NCI-H226 (cell line): ENCODE data around the gene UBE2J1.

Experiments used
- DNase-seq: peaks from one replicate; pipeline ENCODE4 v3.0.0-alpha.2; 2015

UBE2J1 gene

GRCh38 chr6:89361171-89361570, 8.6 kb upstream of the UBE2J1 start:
- no peak for DNase-seq

DNA sequence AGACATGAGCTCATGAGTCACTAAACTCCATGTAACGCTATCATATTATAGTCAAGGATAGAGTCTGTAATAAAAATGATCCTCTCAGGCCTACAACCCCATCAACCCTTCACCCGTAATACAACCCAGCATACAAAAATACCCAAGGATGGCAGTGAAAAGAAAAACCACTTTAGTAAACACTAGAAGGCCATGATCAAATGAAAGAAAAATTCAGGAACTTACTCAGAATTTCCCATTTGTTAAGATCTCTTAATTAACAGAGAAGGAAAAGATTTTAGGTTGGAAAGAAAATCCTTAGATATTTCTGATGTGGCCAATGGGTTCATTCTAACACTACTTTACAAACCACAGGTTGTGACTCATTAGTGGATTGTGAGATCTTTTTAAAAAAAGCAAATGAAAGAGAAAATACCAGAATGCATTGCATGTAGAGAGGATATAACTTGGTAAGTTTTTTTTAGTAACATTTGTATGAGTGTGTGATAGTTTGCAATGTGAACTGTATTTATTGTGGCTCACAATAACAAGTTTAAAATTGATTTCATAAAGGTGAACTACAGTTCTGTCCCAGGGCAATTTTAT, 8.0 kb upstream of the UBE2J1 start:
- no peak for DNase-seq

- DNase-seq = no peak
Observed at GRCh38 chr6:89359561-89359960, 7.0 kb upstream of the UBE2J1 start.

DNA sequence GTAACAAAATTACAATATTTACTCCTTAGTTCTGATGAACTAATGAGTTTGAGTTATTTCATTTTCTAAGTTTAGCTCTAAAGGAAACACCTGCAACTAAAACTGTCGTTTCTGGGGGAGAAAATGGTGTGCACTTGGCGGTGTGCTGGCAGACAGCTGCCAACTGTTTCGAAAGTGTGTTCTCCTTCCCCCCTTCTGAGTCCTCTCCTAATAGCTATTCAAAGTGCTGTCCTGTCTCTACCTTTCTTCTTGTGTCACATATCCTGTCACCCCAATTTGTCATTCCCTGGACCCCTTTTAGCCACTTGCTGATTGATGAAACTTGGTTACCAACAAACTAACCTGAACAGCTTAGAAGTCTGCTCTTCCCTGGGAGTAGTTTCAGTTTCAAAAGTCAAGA, 4.9 kb upstream of the UBE2J1 start:
- no peak for DNase-seq

DNA sequence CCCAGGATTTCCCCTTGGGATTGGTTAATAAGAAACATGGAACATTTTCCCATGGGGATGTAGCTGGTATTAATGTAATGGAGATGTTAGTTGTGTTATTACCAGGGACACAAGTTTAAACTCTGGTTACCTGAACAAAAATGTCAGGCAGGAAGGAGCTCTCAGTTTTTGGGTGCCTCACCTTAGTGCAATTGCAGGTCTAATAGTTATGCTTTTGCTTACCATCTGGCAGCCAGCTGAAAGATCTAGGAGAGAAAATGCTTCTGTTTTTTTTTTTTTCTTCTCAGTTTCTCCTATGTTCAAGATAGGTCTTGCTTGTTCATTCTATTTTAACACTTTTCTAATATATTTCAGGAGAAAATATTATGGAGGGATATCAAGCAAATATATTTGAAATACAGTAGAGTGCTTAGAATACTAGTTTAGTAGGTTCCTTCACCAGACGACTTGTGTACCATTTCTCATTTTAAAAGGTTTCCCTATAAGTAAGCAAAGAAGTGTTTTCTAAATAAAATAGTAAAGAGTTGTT, 4.2 kb upstream of the UBE2J1 start:
- no peak for DNase-seq

DNA sequence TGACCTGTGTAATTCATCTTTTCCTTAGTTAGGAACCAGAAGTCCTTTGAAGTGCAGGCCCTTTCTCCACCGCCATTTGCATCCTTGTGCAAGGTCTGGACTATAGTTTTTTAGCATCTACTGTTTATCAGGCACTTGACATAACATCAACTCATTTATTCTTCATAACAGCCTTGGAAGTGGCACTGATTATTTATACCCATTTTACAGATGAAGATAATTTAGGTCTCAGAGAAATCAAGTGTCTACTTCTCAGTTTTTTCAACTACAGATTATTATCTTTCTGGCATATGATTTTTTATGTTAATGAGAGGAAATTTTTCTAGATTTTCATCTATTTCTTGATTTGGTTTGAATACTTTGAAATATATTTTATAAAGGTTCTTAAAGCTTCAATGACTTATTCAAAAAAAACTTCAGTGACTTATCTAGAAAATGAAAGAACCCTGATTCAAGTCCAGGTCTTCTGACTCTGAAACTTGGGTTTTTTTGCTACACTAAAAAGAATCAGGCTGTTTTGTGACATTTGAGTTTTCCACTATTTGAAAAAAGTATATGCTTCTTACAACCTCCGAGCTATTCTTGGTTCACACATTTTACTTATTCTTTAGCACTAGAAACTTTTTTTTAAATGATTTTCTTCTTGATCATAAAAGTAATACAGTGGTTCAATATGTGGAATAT, 3.1 kb upstream of the UBE2J1 start:
- no peak for DNase-seq

DNA sequence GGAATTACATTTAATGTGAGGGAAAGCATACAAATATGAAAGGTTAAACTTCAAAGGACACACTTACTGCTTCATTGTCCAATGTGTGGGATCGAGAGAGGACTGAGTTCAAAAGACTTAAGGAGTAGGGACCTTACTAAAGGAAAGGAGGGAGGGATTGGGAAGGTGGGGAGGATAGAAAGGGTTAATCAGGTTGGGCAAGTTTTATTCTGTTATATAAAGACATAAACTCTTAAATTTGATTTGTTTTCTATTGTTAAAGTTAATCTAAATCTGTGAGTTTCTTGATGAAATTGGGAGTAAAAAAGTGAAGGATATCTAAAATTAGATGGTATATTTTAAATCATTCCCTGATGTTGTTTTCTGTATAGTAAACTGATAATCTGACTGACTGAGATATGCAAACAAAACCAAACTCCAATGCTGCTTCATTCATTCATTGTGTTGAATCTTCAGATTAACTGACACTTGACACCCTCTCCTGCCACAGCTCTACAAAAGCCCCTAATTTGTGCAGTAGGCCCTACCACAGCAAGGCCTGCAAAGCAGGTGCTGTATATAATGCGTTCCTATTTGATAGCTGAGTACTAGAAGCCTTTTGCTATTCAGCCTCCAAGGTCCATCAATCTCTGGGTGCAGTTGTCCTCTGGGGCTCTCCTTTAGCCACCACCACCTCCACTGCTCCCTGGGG, 1.3 kb upstream of the UBE2J1 start:
- DNase-seq = no peak

DNA sequence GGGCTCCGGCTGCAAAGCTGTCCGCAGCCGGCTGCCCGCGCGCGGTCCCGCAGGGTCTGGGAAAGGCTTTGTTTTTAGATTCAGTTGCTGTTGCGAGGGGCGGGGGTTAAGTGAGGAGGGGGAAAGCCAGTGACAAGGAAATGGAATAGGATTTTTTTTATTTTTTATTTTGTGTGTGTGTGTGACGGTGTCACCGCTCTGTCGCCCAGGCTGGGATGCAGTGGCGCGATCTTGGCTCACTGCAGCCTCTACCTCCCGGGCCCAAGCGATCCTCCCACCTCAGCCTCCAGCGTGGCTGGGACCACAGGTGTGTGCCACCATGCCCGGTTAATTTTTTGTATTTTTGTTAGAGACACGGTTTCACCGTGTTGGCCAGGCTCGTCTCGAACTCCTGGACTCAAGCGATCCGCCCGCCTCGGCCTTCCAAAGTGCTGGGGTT, 615 bp upstream of the UBE2J1 start:
- no peak for DNase-seq

DNA sequence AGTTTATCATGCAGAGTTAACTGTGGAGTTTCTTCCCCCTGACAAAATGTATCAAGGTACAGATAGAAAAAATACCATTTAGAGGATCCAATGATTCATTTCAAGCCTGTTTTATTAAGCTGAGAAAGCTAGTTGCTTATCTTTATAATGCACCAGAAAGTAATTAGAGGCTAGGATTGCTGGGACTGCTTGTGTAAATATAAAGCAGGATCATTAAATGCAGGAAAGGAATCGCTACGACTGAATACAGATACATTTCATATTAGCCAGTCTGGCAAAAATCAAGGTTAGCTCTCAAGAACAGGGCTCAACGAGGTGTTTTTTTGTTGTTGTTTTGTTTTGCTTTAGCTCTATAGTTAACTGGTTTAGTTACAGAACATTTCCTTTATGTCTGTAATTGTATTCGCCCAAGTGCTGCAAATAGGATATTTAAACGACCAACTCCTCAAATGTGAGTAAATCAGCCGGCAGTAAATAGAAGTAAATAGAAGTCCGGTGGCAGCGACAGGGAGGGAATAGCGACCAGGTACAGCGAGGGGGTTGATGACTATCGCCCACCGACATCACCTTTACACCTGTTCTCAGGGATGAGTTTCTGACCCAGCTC, 748 bp downstream of the UBE2J1 start:
- DNase-seq = no peak

DNA sequence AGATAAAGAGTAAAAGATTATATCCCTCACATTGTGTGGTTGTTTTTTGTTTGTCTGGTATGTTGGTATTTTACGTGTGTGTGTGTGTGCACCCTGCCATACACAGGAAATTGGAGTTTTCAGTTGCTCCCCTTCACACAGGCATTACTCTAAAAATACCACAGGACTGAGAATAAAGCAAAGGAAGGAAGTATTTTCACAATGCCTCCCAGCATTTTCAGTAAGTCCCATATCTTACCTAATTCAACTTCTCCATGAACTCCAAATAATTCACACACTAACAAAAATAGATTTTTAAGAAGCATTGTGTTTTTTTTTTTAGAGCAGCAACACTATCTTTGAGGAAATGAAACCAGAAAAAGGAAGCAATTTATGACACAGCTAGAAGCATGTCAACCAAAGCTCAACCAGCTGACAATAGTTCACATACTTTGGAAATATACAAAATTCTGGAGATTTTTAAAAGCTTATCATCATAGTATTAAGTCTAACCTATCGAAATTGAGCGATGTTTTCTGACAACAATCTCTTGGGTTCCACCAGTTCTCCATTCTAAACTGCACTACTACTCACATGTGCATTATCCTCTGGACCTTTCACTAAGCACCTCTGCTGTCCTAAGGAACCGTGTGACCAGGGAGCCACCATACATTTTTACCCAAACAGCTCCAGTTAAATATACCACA, 2.1 kb downstream of the UBE2J1 start:
- peak; percentile 55 for DNase-seq

- DNase-seq = peak; percentile 81
Observed at GRCh38 chr6:89348372-89348771, 4.2 kb downstream of the UBE2J1 start.

DNA sequence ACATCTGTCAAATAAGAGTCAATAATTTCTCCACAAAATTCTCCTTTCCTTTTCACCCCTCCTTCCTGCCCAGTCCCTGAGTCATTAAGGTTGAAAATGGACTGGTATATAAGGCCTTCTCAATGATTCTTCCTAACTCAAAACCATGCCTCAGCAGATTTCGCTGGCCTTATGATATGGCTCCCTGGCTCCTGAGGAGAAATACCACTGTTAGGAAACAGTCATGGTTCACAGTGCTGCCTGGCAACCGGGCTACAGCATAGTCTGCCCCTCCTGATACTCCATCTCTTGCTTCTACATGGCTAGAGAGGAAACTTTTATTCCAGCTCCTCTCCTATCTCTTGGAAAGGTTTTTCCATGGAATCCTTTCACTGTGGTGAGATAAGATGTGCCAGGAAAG, 4.7 kb downstream of the UBE2J1 start:
- DNase-seq = peak; percentile 73

GRCh38 chr6:89346433-89346832, 6.1 kb downstream of the UBE2J1 start:
- DNase-seq = no peak

DNA sequence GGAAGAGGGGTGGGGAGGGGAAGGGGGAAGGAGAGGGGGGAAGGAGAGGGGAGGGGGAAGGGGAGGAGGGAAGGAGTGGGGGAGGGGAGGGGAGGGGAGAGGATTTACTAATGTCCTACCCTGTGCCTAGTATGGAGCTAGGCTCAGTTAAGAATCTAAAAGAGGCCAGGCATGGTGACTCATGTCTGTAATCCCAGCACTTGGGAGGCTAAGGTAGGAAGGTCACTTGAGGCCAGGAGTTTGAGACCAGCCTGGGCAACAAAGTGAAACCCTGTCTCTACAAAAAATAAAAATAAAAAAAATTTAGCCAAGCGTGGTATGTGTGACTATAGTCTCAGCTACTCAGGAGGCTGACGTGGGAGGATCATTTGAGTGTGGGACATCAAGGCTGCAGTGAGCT, 13.0 kb downstream of the UBE2J1 start:
- DNase-seq = no peak

DNA sequence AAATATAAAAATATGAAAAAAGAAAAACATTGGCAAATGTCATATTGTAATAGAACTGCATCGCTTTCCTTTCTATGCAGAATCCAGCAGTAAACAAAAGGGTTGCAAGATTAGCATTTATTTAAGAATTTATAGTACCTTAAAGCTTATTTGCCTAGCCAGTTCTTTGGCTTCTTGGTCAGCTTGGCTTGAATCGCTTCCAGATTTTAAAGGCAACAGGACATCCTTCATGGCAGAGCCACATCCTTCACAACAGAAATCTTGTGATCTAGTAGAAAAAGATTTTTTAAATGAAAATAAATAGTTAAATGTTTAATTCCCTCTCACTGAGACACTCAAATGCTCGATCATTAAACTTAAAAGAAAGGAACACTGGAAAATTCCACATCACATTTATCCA, 17.4 kb downstream of the UBE2J1 start:
- no peak for DNase-seq

DNA sequence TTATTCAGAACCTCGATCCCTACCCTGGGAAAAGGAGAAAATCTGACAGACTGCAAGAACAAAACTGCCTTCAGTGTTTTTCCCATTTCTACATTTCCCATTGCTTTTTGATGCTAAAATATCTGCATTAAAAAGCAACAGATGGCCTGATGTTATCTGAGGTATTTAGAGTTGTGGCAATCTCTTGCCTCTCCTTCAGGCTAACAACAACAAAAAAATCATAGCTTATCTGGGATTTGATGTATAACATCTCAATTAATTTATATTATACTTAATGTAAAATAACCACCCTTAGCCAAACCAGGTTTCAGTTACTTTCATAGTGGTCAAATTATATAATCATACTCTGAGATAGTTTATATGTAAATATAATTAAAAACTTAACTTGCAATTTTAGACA, 21.6 kb downstream of the UBE2J1 start:
- no peak for DNase-seq

- no peak for DNase-seq
Observed at GRCh38 chr6:89328976-89329375, 23.5 kb downstream of the UBE2J1 start.

DNA sequence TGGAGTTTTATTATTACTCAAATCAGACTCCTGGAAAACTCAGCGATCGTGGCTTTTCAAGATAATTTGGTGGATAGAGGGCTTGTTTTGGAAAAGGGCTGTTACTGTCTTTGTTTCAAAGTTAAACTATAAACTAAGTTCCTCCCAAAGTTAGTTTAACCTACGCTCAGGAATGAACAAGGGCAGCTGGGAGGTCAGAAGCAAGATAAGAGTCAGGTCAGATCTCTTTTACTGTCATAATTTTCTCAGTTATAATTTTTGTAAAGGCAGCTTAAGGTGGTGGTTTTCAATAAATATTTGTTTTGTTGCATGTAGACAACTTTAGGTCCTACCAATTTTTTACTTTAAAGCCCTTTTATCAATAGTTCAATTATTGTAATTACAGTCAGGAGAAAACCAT, 28.2 kb downstream of the UBE2J1 start:
- DNase-seq = no peak

DNA sequence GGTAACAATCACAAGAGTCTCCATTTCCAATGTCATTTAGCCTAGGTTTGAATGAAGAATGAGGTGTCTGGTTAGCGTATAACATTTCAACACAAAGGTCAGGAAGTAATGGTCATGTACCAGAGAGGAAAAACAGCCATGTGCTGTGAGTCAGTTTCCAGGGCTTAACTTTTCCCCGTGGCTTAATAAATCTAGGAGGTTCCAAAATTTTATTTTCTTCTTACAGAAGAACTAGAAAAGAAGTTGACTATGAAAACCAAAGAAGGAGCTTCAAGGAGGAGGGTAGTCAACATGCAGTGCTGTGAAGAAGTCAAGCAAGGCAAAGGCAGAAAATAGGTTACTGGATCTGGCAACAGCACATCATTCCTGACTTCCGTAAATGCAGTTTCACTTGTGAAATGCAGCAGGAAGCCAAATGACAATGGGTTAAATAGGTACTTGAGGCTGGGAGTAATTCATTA, 29.0 kb downstream of the UBE2J1 start:
- DNase-seq = no peak

DNA sequence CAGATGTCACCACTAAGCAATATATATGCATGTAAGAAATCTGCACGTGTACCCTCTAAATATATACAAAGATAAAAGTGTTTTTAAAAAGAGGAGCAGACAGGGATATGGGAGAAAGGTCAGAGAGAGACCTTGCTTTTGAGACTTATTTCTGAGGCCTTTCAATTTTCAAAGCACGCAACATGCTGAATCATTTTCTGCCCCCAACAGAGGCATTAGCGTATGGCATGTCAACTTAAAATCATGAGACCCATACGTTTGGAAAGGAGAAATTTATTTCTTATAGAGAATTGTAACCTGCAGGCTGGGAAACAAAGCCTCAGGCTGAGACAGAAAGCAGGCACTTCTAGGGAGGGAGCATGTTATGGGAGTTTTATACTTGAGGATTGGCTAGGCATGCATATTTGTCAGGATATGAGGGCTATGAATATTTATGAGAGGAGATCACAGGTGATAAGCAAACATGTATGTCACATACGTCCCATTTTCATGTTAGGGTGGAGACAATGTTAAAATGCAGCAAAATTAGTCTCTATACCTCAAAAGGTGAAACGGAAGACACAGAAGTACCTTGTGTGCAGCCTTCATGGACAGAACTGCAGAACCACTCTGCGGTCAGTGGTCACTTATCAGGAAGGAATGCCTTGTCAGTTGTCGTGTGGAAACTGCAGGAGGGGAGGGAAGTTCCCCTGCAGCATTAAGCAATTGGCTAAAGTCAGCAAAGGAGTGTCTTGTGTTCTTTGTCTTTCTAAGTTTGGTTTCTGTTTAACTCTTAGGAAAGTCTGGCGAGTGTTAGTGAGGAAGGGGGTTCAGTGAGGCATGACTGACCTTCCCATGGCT, 31.2 kb downstream of the UBE2J1 start:
- no peak for DNase-seq

- no peak for DNase-seq
Observed at GRCh38 chr6:89320012-89320559, 32.4 kb downstream of the UBE2J1 start.

- no peak for DNase-seq
Observed at GRCh38 chr6:89317067-89317466, 35.5 kb downstream of the UBE2J1 start.
